GM18508 (cell line): ENCODE data around the gene SSC4D.
A peak's percentile ranks its signal among the peaks of the same experiment; 100 is the strongest.
"Not testable (repeated sequence)": the region's sequence is repeated elsewhere in the genome, so short reads cannot be mapped to it uniquely, and the experiment has no call there.

Experiments used
- ATAC-seq: cut with Tn5 transposase; IDR thresholded peaks from one replicate; pipeline ENCODE4 v1.9.1; 2021; ENCODE audit warnings: moderate number of reproducible peaks; ENCODE audit not compliant: insufficient read depth, unreplicated experiment

SSC4D gene

GRCh38 chr7:76409537-76409936, at the start of gene SSC4D:
TSS of gene SSC4D (minus strand) at chr7:76409697. CDS start at chr7:76404439, 5,258 bp downstream.
- ATAC-seq: no peak

- not testable (repeated sequence) for ATAC-seq
Observed at GRCh38 chr7:76458504-76458903, 49.0 kb upstream of the SSC4D start.

GRCh38 chr7:76457017-76457416, 47.5 kb upstream of the SSC4D start:
- not testable (repeated sequence) for ATAC-seq

DNA sequence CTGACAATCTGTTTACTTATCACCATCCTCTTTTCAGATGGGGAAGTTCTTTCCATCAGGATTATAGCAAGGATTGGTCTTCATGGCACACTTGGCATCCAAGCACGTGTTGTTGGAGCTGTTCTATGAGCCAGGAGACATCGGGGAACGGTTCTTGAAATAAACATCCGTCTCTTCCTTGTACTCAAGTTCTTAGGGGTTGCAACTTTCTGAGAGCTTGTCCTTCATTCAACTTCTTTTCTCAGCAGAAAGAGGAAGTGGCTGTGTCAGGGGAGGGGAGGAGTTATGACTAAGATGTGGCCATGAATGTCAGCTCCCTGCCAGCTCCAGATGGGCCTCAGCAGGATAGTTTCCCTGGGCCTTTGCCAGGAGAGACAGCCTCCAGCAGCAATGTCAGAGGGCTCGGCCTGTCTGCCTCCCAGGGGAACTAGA, 36.1 kb upstream of the SSC4D start:
- ATAC-seq: peak; percentile 74

DNA sequence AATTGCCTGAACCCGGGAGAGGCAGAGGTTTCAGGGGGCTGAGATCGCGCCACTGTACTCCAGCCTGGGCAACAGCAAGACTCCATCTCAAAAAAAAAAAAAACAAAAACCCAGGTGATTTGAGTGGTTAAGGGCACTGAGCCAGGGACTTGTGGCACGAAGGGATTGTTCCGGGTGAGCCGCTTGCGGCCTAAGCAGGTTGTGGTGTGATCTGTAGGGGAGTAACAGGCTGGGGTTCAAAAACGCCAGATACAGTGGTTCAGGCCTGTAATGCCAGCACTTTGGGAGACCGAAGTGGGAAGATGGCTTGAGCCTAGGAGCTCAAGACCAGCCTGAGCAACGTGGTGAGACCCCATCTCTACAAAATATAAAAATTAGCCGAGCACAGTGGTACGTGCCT, 34.3 kb upstream of the SSC4D start:
- not testable (repeated sequence) for ATAC-seq

DNA sequence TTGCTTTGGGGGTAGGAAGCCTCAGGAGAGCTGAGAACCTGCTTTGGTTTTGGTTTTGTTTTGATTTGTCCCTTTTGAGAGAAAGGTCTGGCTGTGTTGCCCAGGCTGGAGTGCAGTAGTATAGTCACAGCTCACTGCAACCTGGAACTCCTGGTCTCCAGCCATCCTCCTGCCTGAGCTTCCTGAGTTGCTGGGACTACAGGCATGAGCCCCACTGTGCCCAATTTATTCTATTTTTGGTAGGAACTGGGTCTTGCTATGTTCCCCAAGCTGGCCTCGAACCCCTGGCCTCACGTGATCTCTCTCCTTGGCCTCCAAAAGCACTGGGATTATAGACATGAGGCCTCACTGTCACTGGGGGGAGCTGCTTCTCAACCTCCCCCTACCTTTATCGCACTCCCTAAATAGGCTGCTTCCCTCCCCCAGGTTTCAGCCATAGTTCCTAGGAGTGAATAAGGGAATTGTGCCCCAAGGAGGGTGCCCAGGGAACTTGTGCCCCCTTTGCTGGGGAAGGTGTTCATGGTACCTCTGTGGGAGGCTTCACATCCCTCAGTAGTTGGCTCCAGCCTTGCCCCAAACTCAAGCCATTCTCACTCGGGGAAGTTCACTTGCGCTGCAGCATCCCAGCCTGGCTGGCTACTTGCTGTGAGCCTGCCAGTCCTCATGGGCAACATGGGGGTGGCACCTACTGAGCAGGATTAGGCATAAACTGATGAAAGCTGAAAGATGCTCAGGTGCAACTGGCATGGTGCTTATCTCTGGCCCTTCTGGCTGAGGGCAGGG, 33.4 kb upstream of the SSC4D start:
- not testable (repeated sequence) for ATAC-seq

DNA sequence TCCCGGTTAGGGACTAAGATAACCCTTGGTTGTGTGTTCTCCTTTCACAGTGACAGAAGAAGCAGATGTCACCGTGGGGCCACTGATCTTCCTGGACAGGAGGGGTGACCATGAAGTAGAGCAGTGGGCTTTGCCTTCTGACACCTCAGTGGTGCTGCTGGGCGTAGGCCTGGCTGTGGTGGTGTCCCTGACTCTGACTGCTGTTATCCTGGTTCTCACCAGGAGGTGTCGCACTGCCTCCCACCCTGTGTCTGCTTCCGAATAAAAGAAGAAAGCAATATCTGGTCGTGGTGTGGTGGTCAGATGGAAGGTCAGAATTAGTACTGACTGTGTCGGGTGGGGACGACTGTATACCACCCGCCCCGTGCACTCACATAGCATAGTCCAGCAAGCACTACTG, 32.3 kb upstream of the SSC4D start:
- not testable (repeated sequence) for ATAC-seq

DNA sequence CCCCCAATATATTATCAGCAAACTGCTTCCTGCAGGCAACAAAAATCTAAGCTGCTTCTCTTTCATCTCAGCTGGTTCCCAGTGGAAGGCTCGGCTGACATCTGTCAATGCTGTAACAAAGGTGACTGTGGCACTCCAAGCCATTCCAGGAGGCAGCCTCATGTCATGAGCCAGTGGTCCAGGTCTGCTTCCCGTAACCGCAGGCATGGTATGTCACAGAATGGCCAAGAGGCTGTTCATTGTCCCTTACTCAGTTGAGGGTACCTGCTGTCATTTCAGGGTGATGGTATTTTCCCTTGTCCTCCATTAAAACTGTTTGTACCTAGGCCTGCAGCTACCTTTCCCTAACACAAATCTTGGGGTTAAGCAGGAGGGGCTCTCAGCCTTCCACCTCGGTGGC, 30.9 kb upstream of the SSC4D start:
- not testable (repeated sequence) for ATAC-seq

DNA sequence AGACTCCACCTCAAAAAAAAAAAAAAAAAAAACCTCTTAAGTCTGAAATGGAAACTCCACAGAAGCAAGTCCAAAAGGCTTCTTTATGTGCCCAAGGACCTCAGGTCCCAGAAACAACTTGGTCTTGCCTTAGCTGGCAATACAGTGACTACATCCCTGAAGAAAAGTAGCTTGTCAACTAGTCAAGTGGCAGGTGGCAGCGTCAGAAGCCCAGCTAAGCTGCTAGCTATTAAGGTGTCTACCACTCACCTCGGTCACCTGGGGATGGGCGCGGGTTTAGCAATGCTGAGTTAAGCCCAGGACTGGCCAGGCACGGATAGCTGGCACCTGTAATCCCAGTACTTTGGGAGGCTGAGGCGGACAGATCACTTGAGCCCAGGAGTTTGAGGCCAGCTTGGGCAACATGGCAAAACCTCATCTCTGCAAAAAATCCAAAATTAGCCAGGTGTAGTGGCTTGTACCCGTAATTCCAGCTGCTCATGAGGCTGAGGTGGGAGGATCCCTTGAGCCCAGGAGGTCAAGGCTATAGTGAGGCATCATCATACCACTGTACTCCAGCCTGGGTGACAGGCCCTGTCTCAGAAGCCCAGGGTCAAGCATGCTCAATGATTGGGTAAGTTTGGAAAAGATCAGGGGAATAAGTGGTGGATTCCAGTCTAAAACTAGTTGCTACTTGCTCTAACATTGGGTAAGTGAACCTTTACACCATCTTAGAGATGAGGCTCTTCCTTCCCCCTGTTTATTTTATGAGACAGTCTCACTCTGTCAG, 29.8 kb upstream of the SSC4D start:
- ATAC-seq: not testable (repeated sequence)

DNA sequence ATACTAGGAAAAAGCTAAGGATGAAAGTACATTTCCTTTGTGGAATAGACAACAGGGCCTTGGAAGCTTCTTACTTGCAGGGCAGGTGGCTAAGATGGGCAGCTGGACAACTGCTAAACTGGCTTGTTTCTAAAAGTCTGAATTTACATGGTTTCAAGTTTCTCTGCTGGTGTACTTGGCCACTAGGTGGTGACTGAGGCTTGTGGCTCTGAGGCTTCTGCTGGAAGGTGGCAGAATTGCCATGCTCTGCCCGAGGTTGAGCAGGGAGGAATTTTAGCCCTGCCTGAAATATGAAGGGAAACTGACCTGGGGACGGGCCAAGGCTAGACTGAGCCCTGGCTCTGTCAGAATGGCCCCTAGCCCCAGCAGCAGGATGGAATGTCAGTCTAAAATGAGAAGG, 28.4 kb upstream of the SSC4D start:
- ATAC-seq: peak; percentile 69

DNA sequence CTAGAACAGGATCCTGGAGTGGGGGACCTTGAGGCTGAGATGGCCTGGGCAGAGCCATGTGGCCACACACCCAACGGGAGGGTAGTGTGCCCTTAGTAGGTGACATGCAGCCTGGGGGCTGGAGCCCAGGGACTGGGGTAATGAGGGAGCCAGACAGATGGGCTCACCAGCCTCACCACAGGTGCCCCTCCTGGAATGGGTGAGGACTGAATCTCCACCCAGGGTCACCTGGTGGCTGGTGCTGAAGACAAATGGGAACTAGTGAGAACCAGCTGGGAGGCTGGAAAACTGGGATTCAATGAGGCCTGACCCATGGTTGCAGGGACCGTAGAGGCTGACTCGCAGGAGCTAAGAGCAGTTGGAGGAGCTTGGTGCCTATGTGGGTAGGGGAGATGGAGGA, 21.3 kb upstream of the SSC4D start:
- no peak for ATAC-seq

DNA sequence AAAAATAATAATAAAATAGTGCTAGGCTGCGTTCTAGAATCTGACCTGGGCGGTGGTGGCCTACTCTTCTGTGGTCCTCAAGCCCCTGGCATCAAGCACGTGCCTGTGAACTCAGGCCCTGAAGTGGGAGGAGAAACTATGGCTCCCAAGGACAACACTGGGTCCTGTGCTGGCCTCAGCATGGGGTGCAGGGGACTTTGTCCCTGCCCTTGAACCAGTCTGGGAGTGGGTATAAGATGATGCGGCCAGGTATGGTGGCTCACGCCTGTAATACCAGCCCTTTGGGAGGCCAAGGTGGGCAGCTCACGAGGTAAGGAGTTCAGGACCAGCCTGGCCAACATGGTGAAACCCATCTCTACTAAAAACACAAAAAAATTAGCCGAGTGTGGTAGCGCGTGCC, 20.7 kb upstream of the SSC4D start:
- no peak for ATAC-seq

GRCh38 chr7:76428868-76429805, 19.6 kb upstream of the SSC4D start:
- no peak for ATAC-seq

DNA sequence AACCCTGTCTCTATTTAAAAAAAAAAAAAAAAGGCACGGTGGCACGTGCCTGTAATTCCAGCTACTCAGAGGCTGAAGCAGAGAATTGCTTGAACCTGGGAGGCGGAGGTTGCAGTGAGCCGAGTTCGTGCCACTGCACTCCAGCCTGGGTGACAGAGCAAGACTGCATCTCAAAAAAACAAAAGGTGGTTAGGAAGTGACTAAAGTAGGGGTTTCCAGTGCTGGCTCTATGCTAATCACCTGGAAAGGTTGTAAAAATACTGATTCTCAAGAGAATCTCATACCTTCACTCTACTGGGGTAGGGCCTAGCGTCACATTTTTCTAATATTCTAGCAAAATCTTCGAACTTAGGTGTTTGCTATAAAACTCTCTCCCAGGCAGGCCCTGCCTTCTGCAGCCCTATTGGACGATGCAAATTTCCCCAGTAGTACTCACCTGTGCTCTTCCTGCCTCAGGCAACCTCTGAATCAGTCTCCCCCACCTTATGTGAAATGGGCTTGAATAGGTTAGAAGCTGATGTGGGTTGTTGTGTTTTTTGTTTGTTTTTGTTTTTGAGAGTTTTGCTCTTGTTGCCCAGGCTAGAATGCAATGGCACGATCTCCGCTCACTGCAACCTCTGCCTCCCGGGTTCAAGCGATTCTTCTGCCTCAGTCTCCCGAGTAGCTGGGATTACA, 18.8 kb upstream of the SSC4D start:
- no peak for ATAC-seq

- ATAC-seq: no peak
Observed at GRCh38 chr7:76427635-76428034, 18.1 kb upstream of the SSC4D start.

GRCh38 chr7:76426246-76426645, 16.7 kb upstream of the SSC4D start:
- ATAC-seq: no peak

GRCh38 chr7:76425558-76425957, 16.1 kb upstream of the SSC4D start:
- not testable (repeated sequence) for ATAC-seq

- no peak for ATAC-seq
Observed at GRCh38 chr7:76425156-76425555, 15.7 kb upstream of the SSC4D start.

GRCh38 chr7:76424413-76425111, 15.1 kb upstream of the SSC4D start, which contains the start of gene ZP3:
TSS of gene ZP3 (plus strand) at chr7:76424950. CDS start at chr7:76424965, 15 bp downstream.
- ATAC-seq: peak; percentile 70
